Neutrophil (primary cell): ENCODE results near the gene PPM1N.

Experiments used
- H3K27ac ChIP-seq: fragments of 200-600 bp; sonication (generic); 2 replicates; pipeline ENCODE4 v1.5.1; 2016; ENCODE audit warnings: mild to moderate bottlenecking, moderate library complexity
- H3K27me3 ChIP-seq: fragments of 200-600 bp; sonication (generic); 2 replicates; pipeline ENCODE4 v1.6.0; 2016; ENCODE audit warnings: mild to moderate bottlenecking
- H3K36me3 ChIP-seq: fragments of 200-600 bp; sonication (generic); 2 replicates; pipeline ENCODE4 v1.5.1; 2017
- H3K4me1 ChIP-seq, 2 experiments: fragments of 200-600 bp in 1 of 2; sonication (generic) in 1 of 2; 1 replicate in 1 of 2; 2 replicates in 1 of 2; pipeline versions ENCODE4 v1.5.1 to v1.6.1; 2013 to 2016; ENCODE audit warnings: low read depth in 1 of 2, low read length in 1 of 2, mild to moderate bottlenecking in 1 of 2, moderate library complexity in 1 of 2; ENCODE audit not compliant: control insufficient read depth in 1 of 2, insufficient read depth in 1 of 2
- H3K4me3 ChIP-seq, 2 experiments: fragments of 200-600 bp in 1 of 2; sonication (generic) in 1 of 2; 1 replicate in 1 of 2; 2 replicates in 1 of 2; pipeline ENCODE4 v1.5.1; 2013 to 2016; ENCODE audit warnings: low read depth in 1 of 2, low read length in 1 of 2, mild to moderate bottlenecking in 1 of 2, moderate library complexity in 1 of 2
- H3K9me3 ChIP-seq: fragments of 200-600 bp; sonication (generic); 2 replicates; pipeline ENCODE4 v1.5.1; 2016
- CTCF ChIP-seq: fragments of 200-600 bp; sonication (generic); IDR thresholded peaks from 2 replicates; pipeline ENCODE4 v1.5.1; 2016; ENCODE audit warnings: antibody characterized with exemption

Gene PPM1N

GRCh38 chr19:45528744-45529419 lies 30.6 kb downstream of the PPM1N start:
- TF ChIP-seq CTCF, result no peak
- Histone ChIP-seq H3K27ac (peak overlapping the region; percentile 63), H3K27me3 (no peaks in the 10 kb centered on the region), H3K9me3 (peaks cover 6% of the 10 kb centered on the region), H3K36me3 (peaks cover 56% of the 10 kb centered on the region), H3K4me3 (no peak overlapping the region), H3K4me1 (peaks cover 46 to 57% of the 10 kb centered on the region in 2 experiments)

DNA sequence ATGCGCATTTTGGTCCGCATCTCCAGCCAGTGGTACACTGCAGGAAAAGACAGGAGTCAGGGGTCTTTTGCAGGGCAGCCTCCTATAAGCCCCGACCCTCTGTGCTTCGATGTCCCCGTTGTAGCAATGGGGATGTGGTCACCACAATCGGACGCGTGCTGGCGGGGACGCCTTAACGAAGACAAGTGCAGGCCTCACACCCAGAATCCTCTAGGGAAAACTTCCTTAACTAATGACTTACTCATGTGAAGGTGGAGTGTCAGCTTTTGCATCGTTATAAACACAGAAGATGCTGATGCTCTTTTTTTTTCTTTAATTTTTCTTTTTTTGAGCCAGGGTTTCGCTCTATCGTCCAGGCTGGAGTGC lies 31.2 kb downstream of the PPM1N start:
- no peak overlapping the region for H3K4me3 ChIP-seq
- H3K36me3 ChIP-seq, result peaks cover 51% of the 10 kb centered on the region
- H3K27ac ChIP-seq, result peak overlapping the region; percentile 63
- H3K27me3 ChIP-seq, result no peaks in the 10 kb centered on the region
- H3K9me3 ChIP-seq, result peaks cover 6% of the 10 kb centered on the region
- H3K4me1 ChIP-seq, result peaks cover 42 to 53% of the 10 kb centered on the region in 2 experiments
- no peak for TF ChIP-seq CTCF

- TF ChIP-seq CTCF, result no peak
- H3K27me3 ChIP-seq, result no peaks in the 10 kb centered on the region
- peaks cover 31% of the 10 kb centered on the region for H3K36me3 ChIP-seq
- no peak overlapping the region for H3K4me3 ChIP-seq
- no peak overlapping the region for H3K27ac ChIP-seq
- peaks cover 29 to 36% of the 10 kb centered on the region in 2 experiments for H3K4me1 ChIP-seq
- no peaks in the 10 kb centered on the region for H3K9me3 ChIP-seq
These were observed 33.1 kb downstream of the PPM1N start for GRCh38 chr19:45531349-45531748.

- no peaks in the 10 kb centered on the region for H3K27me3 ChIP-seq
- H3K27ac ChIP-seq, result no peak overlapping the region
- H3K9me3 ChIP-seq, result no peaks in the 10 kb centered on the region
- H3K36me3 ChIP-seq, result no peaks in the 10 kb centered on the region
- TF ChIP-seq CTCF, result no peak
- H3K4me1 ChIP-seq, result peaks cover 29 to 35% of the 10 kb centered on the region in 2 experiments
- H3K4me3 ChIP-seq, result no peak overlapping the region
These were observed 41.2 kb downstream of the PPM1N start for GRCh38 chr19:45539459-45539858.

- H3K9me3 ChIP-seq, result no peaks in the 10 kb centered on the region
- TF ChIP-seq CTCF, result no peak
- H3K4me1 ChIP-seq, result peaks cover 42 to 45% of the 10 kb centered on the region in 2 experiments
- no peaks in the 10 kb centered on the region for H3K36me3 ChIP-seq
- no peak overlapping the region for H3K27ac ChIP-seq
- no peak overlapping the region for H3K4me3 ChIP-seq
- no peaks in the 10 kb centered on the region for H3K27me3 ChIP-seq
These were observed 44.0 kb downstream of the PPM1N start for GRCh38 chr19:45542234-45542668.
